ENCODE measurements around the gene ATXN1. TPM values are rescaled to one million over a fixed set of nuclear protein-coding genes. Genes with fewer than 3 reads are reported as not detected.

ATXN1 gene
- total RNA-seq, 5 donors from 2014 or later (not counting 1 experiment from before 2014, with no cell fraction given), result 65.1 to 101 (median 77.5) TPM

DNA sequence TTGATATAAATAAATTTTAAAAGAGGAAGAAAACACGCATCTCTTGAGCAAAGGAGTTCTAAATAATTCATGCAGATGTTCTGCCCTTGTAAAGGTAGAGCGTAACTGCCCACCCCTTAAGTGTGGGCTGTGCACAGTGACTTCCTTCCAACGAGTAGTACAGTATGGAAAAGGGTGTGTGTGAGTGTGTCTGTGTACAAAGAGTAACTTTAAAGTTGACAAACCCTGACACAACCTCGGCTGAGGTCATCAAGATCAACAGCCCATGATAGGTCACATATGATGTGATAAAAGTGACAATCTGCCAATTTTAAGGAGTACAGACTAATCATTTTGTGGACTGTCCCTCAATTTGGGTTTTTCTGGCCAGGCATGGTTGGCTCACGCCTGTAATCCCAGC is 225.7 kb downstream of the ATXN1 start:
- H3K27me3 Mint-ChIP-seq, result no peaks in the 10 kb centered on the region
- H3K9me3 Mint-ChIP-seq, result no peaks in the 10 kb centered on the region
- Histone ChIP-seq H3K9me3 (no peaks in the 10 kb centered on the region), H3K4me1 (ENCODE audit: control insufficient read depth in 1 of 2, extremely low read depth in 1 of 2, insufficient read depth in 2 of 2, low read length in 2 of 2) (no peaks in the 10 kb centered on the region), H3K36me3 (ENCODE audit: control insufficient read depth in 2 of 2, extremely low read depth in 1 of 2, insufficient read depth in 1 of 2, low read length in 1 of 2) (no peaks in the 10 kb centered on the region), H3K27me3 (replicated peaks in 1 of 2; ENCODE audit: control insufficient read depth in 2 of 2, extremely low read depth in 1 of 2, insufficient read depth in 2 of 2, low read length in 1 of 2) (no peaks in the 10 kb centered on the region), H3K4me3 (ENCODE audit: control insufficient read depth in 1 of 2, extremely low read depth in 1 of 2, low read length in 1 of 2) (no peak overlapping the region), H3K27ac (ENCODE audit: low read length) (no peak overlapping the region)
- H3K4me3 Mint-ChIP-seq, result no peak overlapping the region
- no peak overlapping the region for H3K27ac Mint-ChIP-seq
- ChIA-PET POLR2A (no interaction called here), CTCF (no interaction called here)
- H3K4me1 Mint-ChIP-seq, result peaks cover 6 to 16% (median 6%) of the 10 kb centered on the region in 3 donors
- no peak for ATAC-seq (replicated peaks in 1 of 4)
- 90% methylated on average over 4 of the region's 5 CpGs for WGBS (ENCODE audit: insufficient coverage)
- DNase-seq, result no peak
- H3K36me3 Mint-ChIP-seq, result peaks cover 20% of the 10 kb centered on the region

DNA sequence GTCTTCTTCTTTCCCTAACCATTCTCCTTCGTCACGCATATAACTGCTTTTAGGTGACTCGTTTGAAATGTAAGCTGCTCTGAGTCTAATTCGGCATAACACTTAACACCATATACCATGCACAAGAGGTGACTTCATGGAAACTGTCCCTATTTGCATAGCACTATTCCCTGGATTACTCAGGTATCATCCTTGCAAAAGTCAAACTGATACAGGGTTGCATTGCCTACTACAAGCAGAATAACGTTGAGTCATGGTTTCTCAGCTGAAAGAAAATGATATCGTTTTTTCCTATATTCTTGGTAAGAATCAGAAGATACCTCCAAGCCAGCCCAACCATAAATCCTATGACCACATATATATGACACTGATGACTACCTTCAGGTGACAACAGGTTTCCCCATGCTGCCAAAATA is 227.5 kb downstream of the ATXN1 start:
- Mint-ChIP-seq H3K27me3 (no peaks in the 10 kb centered on the region), H3K9me3 (no peaks in the 10 kb centered on the region), H3K36me3 (peaks cover 9% of the 10 kb centered on the region), H3K4me3 (no peak overlapping the region), H3K27ac (no peak overlapping the region), H3K4me1 (peaks cover 6 to 14% (median 6%) of the 10 kb centered on the region in 3 donors)
- H3K36me3 ChIP-seq (ENCODE audit: control insufficient read depth in 2 of 2, extremely low read depth in 1 of 2, insufficient read depth in 1 of 2, low read length in 1 of 2), result no peaks in the 10 kb centered on the region
- ChIA-PET CTCF (no interaction called here), POLR2A (no interaction called here)
- no peak overlapping the region for H3K4me3 ChIP-seq (ENCODE audit: control insufficient read depth in 1 of 2, extremely low read depth in 1 of 2, low read length in 1 of 2)
- H3K9me3 ChIP-seq, result no peaks in the 10 kb centered on the region
- no peaks in the 10 kb centered on the region for H3K27me3 ChIP-seq (replicated peaks in 1 of 2; ENCODE audit: control insufficient read depth in 2 of 2, extremely low read depth in 1 of 2, insufficient read depth in 2 of 2, low read length in 1 of 2)
- H3K4me1 ChIP-seq (ENCODE audit: control insufficient read depth in 1 of 2, extremely low read depth in 1 of 2, insufficient read depth in 2 of 2, low read length in 2 of 2), result no peaks in the 10 kb centered on the region
- ATAC-seq (replicated peaks in 1 of 4) (no peak), DNase-seq (no peak)
- WGBS (ENCODE audit: insufficient coverage), result 75% methylated on average over 5 of the region's 6 CpGs
- H3K27ac ChIP-seq (ENCODE audit: low read length), result no peak overlapping the region

DNA sequence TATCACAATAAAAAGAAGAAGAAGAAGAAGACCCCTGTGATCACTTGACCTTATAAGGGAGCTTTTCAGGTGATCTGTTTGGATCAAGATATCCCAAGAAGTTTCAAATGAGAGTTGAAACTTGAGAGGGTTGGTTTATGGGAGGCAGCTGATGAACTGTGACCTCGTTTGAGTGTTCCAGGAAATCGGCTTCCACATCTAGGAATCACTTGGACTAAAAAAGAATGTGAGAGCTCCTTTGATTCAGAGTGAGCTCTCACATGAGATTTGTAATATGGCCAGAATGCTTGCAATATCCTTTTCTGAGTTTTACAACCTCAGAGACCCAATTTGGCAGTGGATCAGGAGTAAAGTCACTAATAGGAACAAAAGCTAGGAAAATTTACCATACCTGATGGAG is 228.1 kb downstream of the ATXN1 start:
- ATAC-seq (replicated peaks in 1 of 4), result no peak
- CTCF ChIA-PET, result no interaction called here

DNA sequence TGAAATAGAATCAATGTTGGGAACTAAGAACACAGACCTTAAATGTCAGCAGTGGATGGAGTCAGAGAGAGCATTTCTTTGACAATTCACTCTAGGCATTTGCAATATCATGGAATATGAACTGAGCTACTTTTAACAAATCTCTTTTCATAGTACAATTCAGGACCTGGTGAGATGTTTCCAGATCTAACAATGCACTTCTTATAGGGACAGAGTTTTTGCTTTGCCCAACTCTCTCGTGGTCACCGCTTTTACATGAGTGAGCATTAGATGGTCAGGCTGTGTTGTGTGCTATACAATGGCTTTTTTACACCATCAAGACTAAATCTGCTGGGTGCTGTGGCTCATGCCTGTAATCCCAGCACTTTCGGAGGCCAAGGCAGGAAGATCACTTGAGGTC is 233.6 kb downstream of the ATXN1 start:
- 100% methylated on average over 1 of the region's 3 CpGs for WGBS (ENCODE audit: insufficient coverage)
- Mint-ChIP-seq H3K27ac (no peak overlapping the region), H3K9me3 (peaks cover 0 to 4% (median 0%) of the 10 kb centered on the region in 3 donors), H3K27me3 (no peaks in the 10 kb centered on the region), H3K36me3 (peaks cover 23% of the 10 kb centered on the region), H3K4me3 (no peak overlapping the region), H3K4me1 (peaks cover 6 to 13% (median 9%) of the 10 kb centered on the region in 3 donors)
- ATAC-seq (replicated peaks in 1 of 4) (no peak), DNase-seq (no peak)
- no peak overlapping the region for H3K4me3 ChIP-seq (ENCODE audit: control insufficient read depth in 1 of 2, extremely low read depth in 1 of 2, low read length in 1 of 2)
- H3K27ac ChIP-seq (ENCODE audit: low read length), result no peak overlapping the region
- H3K9me3 ChIP-seq, result no peaks in the 10 kb centered on the region
- CTCF ChIA-PET, result interaction anchor here in 1 of 2 donors (1.1 kb wide), 1 partner anchor 17 kb away, joined by 4 read pairs; no protein-coding TSS in a partner anchor
- POLR2A ChIA-PET, result no interaction called here
- no peaks in the 10 kb centered on the region for H3K4me1 ChIP-seq (ENCODE audit: control insufficient read depth in 1 of 2, extremely low read depth in 1 of 2, insufficient read depth in 2 of 2, low read length in 2 of 2)
- H3K27me3 ChIP-seq (replicated peaks in 1 of 2; ENCODE audit: control insufficient read depth in 2 of 2, extremely low read depth in 1 of 2, insufficient read depth in 2 of 2, low read length in 1 of 2), result no peaks in the 10 kb centered on the region
- H3K36me3 ChIP-seq (ENCODE audit: control insufficient read depth in 2 of 2, extremely low read depth in 1 of 2, insufficient read depth in 1 of 2, low read length in 1 of 2), result peaks cover 0 to 8% of the 10 kb centered on the region in 2 donors

More for the DNA sequence above, 228.1 kb downstream of the ATXN1 start:
- 71% methylated on average over 1 of the region's 2 CpGs for WGBS (ENCODE audit: insufficient coverage)
- H3K27me3 ChIP-seq (replicated peaks in 1 of 2; ENCODE audit: control insufficient read depth in 2 of 2, extremely low read depth in 1 of 2, insufficient read depth in 2 of 2, low read length in 1 of 2), result no peaks in the 10 kb centered on the region
- no peak overlapping the region for H3K27ac Mint-ChIP-seq
- peaks cover 6 to 14% (median 6%) of the 10 kb centered on the region in 3 donors for H3K4me1 Mint-ChIP-seq
- no peak overlapping the region for H3K4me3 ChIP-seq (ENCODE audit: control insufficient read depth in 1 of 2, extremely low read depth in 1 of 2, low read length in 1 of 2)
- no peak for DNase-seq
- no peaks in the 10 kb centered on the region for H3K27me3 Mint-ChIP-seq
- H3K4me3 Mint-ChIP-seq, result no peak overlapping the region
- peaks cover 8% of the 10 kb centered on the region for H3K36me3 Mint-ChIP-seq
- H3K27ac ChIP-seq (ENCODE audit: low read length), result no peak overlapping the region
- no peaks in the 10 kb centered on the region for H3K9me3 ChIP-seq
- no peaks in the 10 kb centered on the region for H3K36me3 ChIP-seq (ENCODE audit: control insufficient read depth in 2 of 2, extremely low read depth in 1 of 2, insufficient read depth in 1 of 2, low read length in 1 of 2)
- H3K4me1 ChIP-seq (ENCODE audit: control insufficient read depth in 1 of 2, extremely low read depth in 1 of 2, insufficient read depth in 2 of 2, low read length in 2 of 2), result no peaks in the 10 kb centered on the region
- POLR2A ChIA-PET, result no interaction called here
- H3K9me3 Mint-ChIP-seq, result no peaks in the 10 kb centered on the region

DNA sequence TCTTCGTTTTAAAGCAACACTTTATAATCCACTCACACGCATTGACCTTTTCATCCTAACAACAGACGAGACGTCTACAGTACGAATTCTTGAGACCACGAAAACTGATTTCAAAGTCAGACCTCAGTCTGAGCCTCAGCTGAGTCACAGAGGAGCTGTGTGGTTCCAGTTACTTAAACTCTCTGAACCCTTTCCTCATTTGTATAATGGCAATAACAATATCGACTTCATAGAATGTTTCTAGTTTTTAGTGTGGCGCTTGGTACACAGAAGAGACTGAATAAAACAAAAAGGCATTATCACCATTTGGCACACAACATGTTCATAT is 236.9 kb downstream of the ATXN1 start:
- Histone ChIP-seq H3K4me3 (ENCODE audit: control insufficient read depth in 1 of 2, extremely low read depth in 1 of 2, low read length in 1 of 2) (no peak overlapping the region), H3K9me3 (no peaks in the 10 kb centered on the region), H3K36me3 (ENCODE audit: control insufficient read depth in 2 of 2, extremely low read depth in 1 of 2, insufficient read depth in 1 of 2, low read length in 1 of 2) (peaks cover 2 to 29% of the 10 kb centered on the region in 2 donors), H3K27me3 (replicated peaks in 1 of 2; ENCODE audit: control insufficient read depth in 2 of 2, extremely low read depth in 1 of 2, insufficient read depth in 2 of 2, low read length in 1 of 2) (no peaks in the 10 kb centered on the region), H3K4me1 (ENCODE audit: control insufficient read depth in 1 of 2, extremely low read depth in 1 of 2, insufficient read depth in 2 of 2, low read length in 2 of 2) (no peaks in the 10 kb centered on the region), H3K27ac (ENCODE audit: low read length) (no peak overlapping the region)
- ChIA-PET POLR2A (no interaction called here), CTCF (no interaction called here)
- no peak overlapping the region for H3K27ac Mint-ChIP-seq
- H3K4me1 Mint-ChIP-seq, result peaks cover 10 to 22% (median 17%) of the 10 kb centered on the region in 3 donors
- H3K27me3 Mint-ChIP-seq, result no peaks in the 10 kb centered on the region
- ATAC-seq (replicated peaks in 1 of 4), result peak in 1 of 4 experiments; percentile 36
- 50% methylated on average over 2 of the region's 8 CpGs for WGBS (ENCODE audit: insufficient coverage)
- DNase-seq, result no peak
- peaks cover 0 to 4% (median 0%) of the 10 kb centered on the region in 3 donors for H3K9me3 Mint-ChIP-seq
- H3K36me3 Mint-ChIP-seq, result peaks cover 39% of the 10 kb centered on the region
- H3K4me3 Mint-ChIP-seq, result no peak overlapping the region

DNA sequence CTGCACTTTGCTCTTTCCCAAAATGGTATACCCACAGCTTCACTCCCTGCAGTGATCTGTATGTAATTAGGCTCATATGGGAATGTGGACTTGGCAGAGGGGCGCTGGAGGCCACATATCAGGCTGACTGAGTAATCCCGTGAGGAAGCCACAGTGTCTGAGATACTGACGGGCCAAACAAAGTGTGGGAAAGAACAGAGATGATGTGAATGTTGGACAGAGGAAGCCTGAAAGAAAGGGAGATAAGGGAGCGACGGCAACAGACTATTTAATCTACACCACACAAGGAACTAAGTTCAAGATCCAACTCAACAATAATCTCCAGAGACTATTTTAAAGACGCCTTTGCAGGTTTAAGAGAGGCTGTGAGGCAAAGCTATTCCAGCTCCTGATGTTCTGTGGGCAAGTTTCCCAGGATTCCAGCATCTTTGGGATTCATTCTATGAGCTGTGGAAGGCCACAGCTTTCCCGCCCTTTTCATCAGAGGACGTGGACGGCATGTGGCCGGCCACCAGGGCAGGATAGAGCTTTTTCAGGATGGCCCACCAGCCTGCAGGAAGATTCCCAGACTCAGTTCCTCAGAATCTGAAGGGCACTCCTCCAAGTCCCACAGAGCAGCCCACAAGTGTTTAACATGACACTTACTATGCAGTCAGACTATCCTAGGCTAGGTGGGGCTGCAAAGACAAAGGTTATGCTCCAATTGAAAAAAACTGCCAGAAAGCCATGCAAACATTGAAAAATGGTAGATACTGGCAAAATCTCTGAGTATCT is 237.5 kb downstream of the ATXN1 start:
- ATAC-seq (replicated peaks in 1 of 4) (no peak), DNase-seq (no peak)
- H3K9me3 ChIP-seq, result no peaks in the 10 kb centered on the region
- Mint-ChIP-seq H3K27me3 (no peaks in the 10 kb centered on the region), H3K4me3 (no peak overlapping the region), H3K36me3 (peaks cover 40% of the 10 kb centered on the region), H3K9me3 (peaks cover 0 to 4% (median 0%) of the 10 kb centered on the region in 3 donors), H3K4me1 (peaks cover 16 to 28% (median 22%) of the 10 kb centered on the region in 3 donors), H3K27ac (no peak overlapping the region)
- H3K4me3 ChIP-seq (ENCODE audit: control insufficient read depth in 1 of 2, extremely low read depth in 1 of 2, low read length in 1 of 2), result no peak overlapping the region
- no peaks in the 10 kb centered on the region for H3K27me3 ChIP-seq (replicated peaks in 1 of 2; ENCODE audit: control insufficient read depth in 2 of 2, extremely low read depth in 1 of 2, insufficient read depth in 2 of 2, low read length in 1 of 2)
- ChIA-PET POLR2A (no interaction called here), CTCF (interaction anchor here in 1 of 2 donors (0.6 kb wide), 1 partner anchor 238 kb away, joined by 3 read pairs; the partner anchor contains the start of gene ATXN1)
- no peaks in the 10 kb centered on the region for H3K4me1 ChIP-seq (ENCODE audit: control insufficient read depth in 1 of 2, extremely low read depth in 1 of 2, insufficient read depth in 2 of 2, low read length in 2 of 2)
- H3K27ac ChIP-seq (ENCODE audit: low read length), result no peak overlapping the region
- 96% methylated on average over 4 of the region's 10 CpGs for WGBS (ENCODE audit: insufficient coverage)
- peaks cover 2 to 29% of the 10 kb centered on the region in 2 donors for H3K36me3 ChIP-seq (ENCODE audit: control insufficient read depth in 2 of 2, extremely low read depth in 1 of 2, insufficient read depth in 1 of 2, low read length in 1 of 2)
